ENCODE data around the gene ELP1. TPM values are rescaled to one million over a fixed set of nuclear protein-coding genes. Genes with fewer than 3 reads are reported as not detected.

Gene ELP1
- total and polyA plus RNA-seq, 5 donors from 2014 or later = 13.7 to 24.9 (median 20.0) TPM

- ATAC-seq (ENCODE audit: low read depth in 2 of 2) = no peak
- Histone ChIP-seq H3K4me3 (ENCODE audit: low read depth, low read length) (no peak overlapping the region), H3K27me3 (ENCODE audit: control insufficient read depth, insufficient read depth, low read length) (no peaks in the 10 kb centered on the region), H3K36me3 (ENCODE audit: control insufficient read depth, insufficient read depth, low read length) (no peaks in the 10 kb centered on the region), H3K9me3 (ENCODE audit: control insufficient read depth in 2 of 2, low read length in 2 of 2) (no peaks in the 10 kb centered on the region), H3K4me1 (ENCODE audit: control insufficient read depth, insufficient read depth, low read length, poor library complexity, severe bottlenecking) (no peaks in the 10 kb centered on the region), H3K27ac (ENCODE audit: insufficient read depth, low read length, poor library complexity, severe bottlenecking) (no peak overlapping the region)
- no peak for DNase-seq
- H3K36me3 Mint-ChIP-seq = no peaks in the 10 kb centered on the region
- H3K4me3 Mint-ChIP-seq = no peak overlapping the region
- H3K27me3 Mint-ChIP-seq = peaks cover 6% of the 10 kb centered on the region
- H3K27ac Mint-ChIP-seq = no peak overlapping the region
- peaks cover 0 to 2% (median 0%) of the 10 kb centered on the region in 4 donors for H3K4me1 Mint-ChIP-seq
- H3K9me3 Mint-ChIP-seq = peaks cover 0 to 4% (median 0%) of the 10 kb centered on the region in 7 donors
Observed at GRCh38 chr9:108837530-108837929, 96.4 kb downstream of the ELP1 start.

GRCh38 chr9:108836781-108837180 lies 97.1 kb downstream of the ELP1 start:
- peaks cover 0 to 4% (median 0%) of the 10 kb centered on the region in 7 donors for H3K9me3 Mint-ChIP-seq
- no peaks in the 10 kb centered on the region for H3K36me3 Mint-ChIP-seq
- no peak overlapping the region for H3K27ac Mint-ChIP-seq
- no peaks in the 10 kb centered on the region for H3K27me3 ChIP-seq (ENCODE audit: control insufficient read depth, insufficient read depth, low read length)
- no peak for DNase-seq
- ATAC-seq (ENCODE audit: low read depth in 2 of 2) = no peak
- H3K36me3 ChIP-seq (ENCODE audit: control insufficient read depth, insufficient read depth, low read length) = no peaks in the 10 kb centered on the region
- H3K4me1 ChIP-seq (ENCODE audit: control insufficient read depth, insufficient read depth, low read length, poor library complexity, severe bottlenecking) = no peaks in the 10 kb centered on the region
- no peak overlapping the region for H3K4me3 ChIP-seq (ENCODE audit: low read depth, low read length)
- H3K27ac ChIP-seq (ENCODE audit: insufficient read depth, low read length, poor library complexity, severe bottlenecking) = no peak overlapping the region
- peaks cover 6% of the 10 kb centered on the region for H3K27me3 Mint-ChIP-seq
- no peaks in the 10 kb centered on the region for H3K9me3 ChIP-seq (ENCODE audit: control insufficient read depth in 2 of 2, low read length in 2 of 2)
- H3K4me1 Mint-ChIP-seq = no peaks in the 10 kb centered on the region
- H3K4me3 Mint-ChIP-seq = no peak overlapping the region

- Mint-ChIP-seq H3K27me3 (peaks cover 6% of the 10 kb centered on the region), H3K4me1 (no peaks in the 10 kb centered on the region)
Observed at GRCh38 chr9:108836319-108836718, 97.6 kb downstream of the ELP1 start.

GRCh38 chr9:108835831-108836230 lies 98.1 kb downstream of the ELP1 start:
- Histone ChIP-seq H3K4me3 (ENCODE audit: low read depth, low read length) (no peak overlapping the region), H3K4me1 (ENCODE audit: control insufficient read depth, insufficient read depth, low read length, poor library complexity, severe bottlenecking) (no peaks in the 10 kb centered on the region), H3K36me3 (ENCODE audit: control insufficient read depth, insufficient read depth, low read length) (no peaks in the 10 kb centered on the region), H3K27me3 (ENCODE audit: control insufficient read depth, insufficient read depth, low read length) (peaks cover under 1% of the 10 kb centered on the region), H3K27ac (ENCODE audit: insufficient read depth, low read length, poor library complexity, severe bottlenecking) (no peak overlapping the region), H3K9me3 (ENCODE audit: control insufficient read depth in 2 of 2, low read length in 2 of 2) (no peaks in the 10 kb centered on the region)
- H3K36me3 Mint-ChIP-seq = no peaks in the 10 kb centered on the region
- no peak for DNase-seq
- no peaks in the 10 kb centered on the region for H3K4me1 Mint-ChIP-seq
- peaks cover 4% of the 10 kb centered on the region for H3K27me3 Mint-ChIP-seq
- H3K4me3 Mint-ChIP-seq = no peak overlapping the region
- H3K27ac Mint-ChIP-seq = no peak overlapping the region
- no peak for ATAC-seq (ENCODE audit: low read depth in 2 of 2)
- H3K9me3 Mint-ChIP-seq = peaks cover 0 to 3% (median 0%) of the 10 kb centered on the region in 7 donors

More at GRCh38 chr9:108836319-108836718, 97.6 kb downstream of the ELP1 start:
- Histone ChIP-seq H3K4me1 (ENCODE audit: control insufficient read depth, insufficient read depth, low read length, poor library complexity, severe bottlenecking) (no peaks in the 10 kb centered on the region), H3K27ac (ENCODE audit: insufficient read depth, low read length, poor library complexity, severe bottlenecking) (no peak overlapping the region), H3K27me3 (ENCODE audit: control insufficient read depth, insufficient read depth, low read length) (no peaks in the 10 kb centered on the region), H3K9me3 (ENCODE audit: control insufficient read depth in 2 of 2, low read length in 2 of 2) (no peaks in the 10 kb centered on the region), H3K4me3 (ENCODE audit: low read depth, low read length) (no peak overlapping the region), H3K36me3 (ENCODE audit: control insufficient read depth, insufficient read depth, low read length) (no peaks in the 10 kb centered on the region)
- H3K9me3 Mint-ChIP-seq = peaks cover 0 to 4% (median 0%) of the 10 kb centered on the region in 7 donors
- no peak overlapping the region for H3K4me3 Mint-ChIP-seq
- no peak for ATAC-seq (ENCODE audit: low read depth in 2 of 2)
- DNase-seq = no peak
- no peak overlapping the region for H3K27ac Mint-ChIP-seq
- no peaks in the 10 kb centered on the region for H3K36me3 Mint-ChIP-seq

- H3K4me1 Mint-ChIP-seq = no peaks in the 10 kb centered on the region
- Histone ChIP-seq H3K27ac (ENCODE audit: insufficient read depth, low read length, poor library complexity, severe bottlenecking) (no peak overlapping the region), H3K4me3 (ENCODE audit: low read depth, low read length) (no peak overlapping the region), H3K27me3 (ENCODE audit: control insufficient read depth, insufficient read depth, low read length) (peaks cover 3% of the 10 kb centered on the region), H3K9me3 (ENCODE audit: control insufficient read depth in 2 of 2, low read length in 2 of 2) (no peaks in the 10 kb centered on the region), H3K36me3 (ENCODE audit: control insufficient read depth, insufficient read depth, low read length) (no peaks in the 10 kb centered on the region), H3K4me1 (ENCODE audit: control insufficient read depth, insufficient read depth, low read length, poor library complexity, severe bottlenecking) (no peaks in the 10 kb centered on the region)
- H3K9me3 Mint-ChIP-seq = peaks cover 0 to 3% (median 0%) of the 10 kb centered on the region in 7 donors
- peaks cover 7% of the 10 kb centered on the region for H3K27me3 Mint-ChIP-seq
- H3K27ac Mint-ChIP-seq = no peak overlapping the region
- H3K4me3 Mint-ChIP-seq = no peak overlapping the region
- no peaks in the 10 kb centered on the region for H3K36me3 Mint-ChIP-seq
- DNase-seq (no peak), ATAC-seq (ENCODE audit: low read depth in 2 of 2) (no peak)
Observed at GRCh38 chr9:108834959-108835665, 98.8 kb downstream of the ELP1 start.

- Histone ChIP-seq H3K4me1 (ENCODE audit: control insufficient read depth, insufficient read depth, low read length, poor library complexity, severe bottlenecking) (no peaks in the 10 kb centered on the region), H3K4me3 (ENCODE audit: low read depth, low read length) (no peak overlapping the region), H3K36me3 (ENCODE audit: control insufficient read depth, insufficient read depth, low read length) (no peaks in the 10 kb centered on the region), H3K27me3 (ENCODE audit: control insufficient read depth, insufficient read depth, low read length) (peaks cover 3% of the 10 kb centered on the region), H3K9me3 (ENCODE audit: control insufficient read depth in 2 of 2, low read length in 2 of 2) (no peaks in the 10 kb centered on the region), H3K27ac (ENCODE audit: insufficient read depth, low read length, poor library complexity, severe bottlenecking) (no peak overlapping the region)
- Mint-ChIP-seq H3K36me3 (no peaks in the 10 kb centered on the region), H3K9me3 (peaks cover 0 to 3% (median 0%) of the 10 kb centered on the region in 7 donors), H3K4me1 (no peaks in the 10 kb centered on the region), H3K27ac (no peak overlapping the region), H3K27me3 (peaks cover 16% of the 10 kb centered on the region), H3K4me3 (no peak overlapping the region)
- DNase-seq = no peak
- ATAC-seq (ENCODE audit: low read depth in 2 of 2) = no peak
Observed at GRCh38 chr9:108832179-108832500, 101.8 kb downstream of the ELP1 start.

- peaks cover 3% of the 10 kb centered on the region for H3K27me3 ChIP-seq (ENCODE audit: control insufficient read depth, insufficient read depth, low read length)
- H3K27ac ChIP-seq (ENCODE audit: insufficient read depth, low read length, poor library complexity, severe bottlenecking) = no peak overlapping the region
- H3K36me3 Mint-ChIP-seq = no peaks in the 10 kb centered on the region
- H3K4me3 ChIP-seq (ENCODE audit: low read depth, low read length) = no peak overlapping the region
- no peaks in the 10 kb centered on the region for H3K4me1 ChIP-seq (ENCODE audit: control insufficient read depth, insufficient read depth, low read length, poor library complexity, severe bottlenecking)
- peaks cover 0 to 3% (median 0%) of the 10 kb centered on the region in 7 donors for H3K9me3 Mint-ChIP-seq
- H3K4me1 Mint-ChIP-seq = no peaks in the 10 kb centered on the region
- no peaks in the 10 kb centered on the region for H3K9me3 ChIP-seq (ENCODE audit: control insufficient read depth in 2 of 2, low read length in 2 of 2)
- peaks cover 17% of the 10 kb centered on the region for H3K27me3 Mint-ChIP-seq
- ATAC-seq (ENCODE audit: low read depth in 2 of 2) (no peak), DNase-seq (no peak)
- no peak overlapping the region for H3K27ac Mint-ChIP-seq
- no peaks in the 10 kb centered on the region for H3K36me3 ChIP-seq (ENCODE audit: control insufficient read depth, insufficient read depth, low read length)
- no peak overlapping the region for H3K4me3 Mint-ChIP-seq
Observed at GRCh38 chr9:108831496-108832178, 102.3 kb downstream of the ELP1 start.

GRCh38 chr9:108830272-108830671 lies 103.7 kb downstream of the ELP1 start:
- H3K27me3 Mint-ChIP-seq = peaks cover 21% of the 10 kb centered on the region
- H3K9me3 Mint-ChIP-seq = peaks cover 0 to 3% (median 0%) of the 10 kb centered on the region in 7 donors
- H3K9me3 ChIP-seq (ENCODE audit: control insufficient read depth in 2 of 2, low read length in 2 of 2) = no peaks in the 10 kb centered on the region
- no peak overlapping the region for H3K27ac Mint-ChIP-seq
- no peak overlapping the region for H3K4me3 Mint-ChIP-seq
- no peak overlapping the region for H3K4me3 ChIP-seq (ENCODE audit: low read depth, low read length)
- H3K36me3 Mint-ChIP-seq = no peaks in the 10 kb centered on the region
- no peak for DNase-seq
- no peaks in the 10 kb centered on the region for H3K4me1 ChIP-seq (ENCODE audit: control insufficient read depth, insufficient read depth, low read length, poor library complexity, severe bottlenecking)
- H3K27ac ChIP-seq (ENCODE audit: insufficient read depth, low read length, poor library complexity, severe bottlenecking) = no peak overlapping the region
- ATAC-seq (ENCODE audit: low read depth in 2 of 2) = no peak
- H3K36me3 ChIP-seq (ENCODE audit: control insufficient read depth, insufficient read depth, low read length) = no peaks in the 10 kb centered on the region
- peaks cover 3% of the 10 kb centered on the region for H3K27me3 ChIP-seq (ENCODE audit: control insufficient read depth, insufficient read depth, low read length)
- no peaks in the 10 kb centered on the region for H3K4me1 Mint-ChIP-seq
